GM19240 (cell line): ENCODE data around the gene NFS1.
"Not testable (repeated sequence)": the region's sequence is repeated elsewhere in the genome, so short reads cannot be mapped to it uniquely, and the experiment has no call there.

Experiments used
- DNase-seq: peaks from one replicate; pipeline ENCODE4 v3.0.0; 2011; ENCODE audit warnings: low spot score; ENCODE audit not compliant: insufficient read length

NFS1 gene

DNA sequence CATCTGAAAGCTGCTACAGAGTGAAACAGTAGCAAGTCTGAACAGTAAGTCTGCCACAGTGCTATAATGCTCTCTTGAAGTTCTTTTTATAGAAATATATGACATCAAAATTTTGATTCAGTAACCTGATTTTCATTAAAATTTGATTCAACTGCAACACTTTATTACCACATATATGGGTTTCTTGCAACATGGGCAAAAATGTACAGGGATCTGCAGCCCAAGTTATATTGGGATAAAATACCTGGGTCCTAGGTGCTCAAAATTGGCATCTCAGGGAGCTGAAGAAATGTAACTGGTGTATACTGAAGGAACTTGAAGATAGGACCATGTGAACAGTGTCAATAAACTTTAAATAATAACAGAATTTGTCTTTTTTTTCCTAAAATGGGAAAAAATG, 10.9 kb upstream of the NFS1 start:
- DNase-seq: no peak

DNA sequence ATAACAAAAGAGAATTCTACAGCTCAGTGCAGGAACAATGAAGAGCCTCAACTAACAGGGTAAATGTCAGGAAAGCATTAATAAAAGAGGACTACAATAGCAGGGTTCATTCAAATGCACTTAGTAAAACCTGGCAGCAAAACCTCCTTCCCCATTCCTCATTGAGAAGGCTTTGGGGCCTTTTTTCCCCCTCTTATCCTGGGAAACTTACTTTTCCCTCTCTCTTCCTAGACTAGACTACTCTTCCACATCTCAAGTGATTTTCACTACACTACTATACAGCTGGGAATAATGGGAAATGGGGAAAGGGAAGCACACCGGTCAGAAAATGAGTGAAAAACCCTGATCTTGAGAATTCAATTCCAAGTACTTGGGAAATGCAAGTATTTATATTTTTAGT, 10.1 kb upstream of the NFS1 start:
- no peak for DNase-seq

DNA sequence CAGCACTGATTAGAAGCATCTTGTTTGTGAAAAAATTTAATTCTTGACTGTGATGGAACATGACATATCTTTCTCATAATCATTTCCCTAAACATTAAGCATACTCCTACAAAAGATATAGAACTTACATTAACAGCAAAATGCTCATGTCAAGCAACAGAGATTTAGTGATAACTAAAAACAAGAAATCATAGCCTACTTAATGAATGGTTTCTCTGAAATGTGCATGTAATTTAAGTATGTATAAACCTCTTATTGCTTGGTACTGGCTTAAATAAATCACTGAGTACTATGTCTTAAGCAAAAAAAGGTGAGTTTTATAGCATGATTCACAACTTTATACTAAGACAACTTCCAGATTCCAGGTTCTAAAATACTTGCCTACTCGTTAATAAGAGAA, 9.3 kb upstream of the NFS1 start:
- DNase-seq: no peak

DNA sequence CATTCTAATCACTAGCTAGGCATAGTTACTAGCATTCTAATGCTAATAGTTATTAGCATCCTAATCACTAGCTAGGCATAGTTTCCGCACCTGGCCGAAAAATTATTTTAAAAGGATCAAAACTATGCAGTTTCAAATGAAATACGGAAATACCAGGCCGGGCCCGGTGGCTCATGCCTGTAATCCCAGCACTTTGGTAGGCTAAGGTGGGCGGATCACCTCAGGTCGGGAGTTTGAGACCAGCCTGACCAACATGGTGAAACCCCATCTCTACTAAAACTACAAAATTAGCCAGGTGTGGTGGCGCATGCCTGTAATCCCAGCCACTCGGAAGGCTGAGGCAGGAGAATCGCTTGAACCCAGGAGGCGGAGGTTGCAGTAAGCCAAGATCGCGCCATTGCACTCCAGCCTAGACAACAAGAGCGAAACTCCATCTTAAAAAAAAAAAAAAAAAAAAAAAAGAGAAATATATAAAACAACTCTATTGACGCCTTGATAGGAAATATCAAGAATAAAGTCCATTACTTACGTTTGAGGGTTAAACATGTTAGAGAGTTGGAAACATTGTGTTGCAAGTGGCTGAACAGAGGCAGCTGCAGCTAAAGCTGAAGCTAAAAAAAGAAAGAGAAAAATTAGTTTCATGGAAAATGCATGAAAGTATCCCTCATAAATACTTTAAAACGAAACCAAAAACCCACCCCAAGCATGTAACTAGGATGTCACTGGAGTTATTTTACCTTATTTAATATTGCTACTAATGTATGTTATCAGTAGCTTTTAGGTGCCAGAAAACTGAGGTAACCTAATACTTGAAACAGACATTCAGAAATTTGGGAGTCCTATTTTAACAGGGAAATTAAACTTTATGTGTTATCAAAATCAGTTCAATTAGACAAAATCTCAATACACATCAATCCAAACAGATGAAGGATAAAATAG, 7.7 kb upstream of the NFS1 start:
- DNase-seq: not testable (repeated sequence)

DNA sequence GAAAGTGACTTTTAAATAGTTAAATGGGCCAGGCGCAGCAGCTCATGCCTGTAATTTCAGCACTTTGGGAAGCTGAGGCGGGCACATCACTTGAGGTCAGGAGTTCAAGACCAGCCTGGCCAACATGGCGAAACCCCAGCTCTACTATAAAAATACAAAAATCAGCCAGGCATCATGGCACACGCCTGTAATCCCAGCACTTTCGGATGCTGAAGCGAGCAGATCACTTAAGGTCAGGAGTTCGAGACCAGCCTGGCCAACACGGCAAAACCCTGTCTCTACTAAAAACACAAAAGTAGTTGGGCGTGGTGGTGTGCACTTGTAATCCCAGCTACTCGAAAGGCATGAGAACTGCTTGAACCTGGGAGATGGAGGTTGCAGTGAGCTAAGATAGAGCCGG, 6.7 kb upstream of the NFS1 start:
- DNase-seq: not testable (repeated sequence)

DNA sequence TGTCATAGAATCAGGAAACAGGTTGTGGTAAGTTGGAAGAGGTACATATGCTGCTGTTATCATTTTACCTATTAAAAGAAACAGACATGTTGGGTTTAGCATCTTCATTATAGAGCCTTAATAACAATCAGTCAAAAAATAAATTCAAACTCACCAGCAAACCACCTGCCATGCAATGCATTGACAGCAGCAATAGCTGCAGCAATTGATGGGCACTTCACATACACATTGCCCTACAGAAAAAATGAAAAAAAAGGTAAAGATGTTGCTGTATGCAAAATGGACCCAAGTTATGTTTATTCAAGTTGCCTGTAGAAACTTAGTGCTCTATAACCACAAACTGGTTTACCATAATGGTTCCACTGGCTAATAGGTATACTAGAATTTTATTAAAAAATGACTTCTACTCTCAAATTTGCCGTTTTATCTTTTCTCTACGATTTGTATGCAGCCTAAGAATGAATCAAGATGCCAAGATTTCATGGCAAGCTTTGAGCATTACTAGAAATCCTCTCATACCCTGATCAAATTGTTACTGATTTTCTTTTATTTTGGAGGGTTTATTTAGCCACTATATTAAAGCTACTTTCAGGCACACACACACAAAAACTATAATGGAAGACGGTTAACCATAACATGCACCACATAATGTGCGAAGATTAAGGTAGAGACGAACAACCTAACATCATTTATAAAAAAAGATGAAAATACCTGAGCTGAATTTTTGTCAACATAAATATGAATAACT, 5.5 kb upstream of the NFS1 start:
- DNase-seq: no peak

DNA sequence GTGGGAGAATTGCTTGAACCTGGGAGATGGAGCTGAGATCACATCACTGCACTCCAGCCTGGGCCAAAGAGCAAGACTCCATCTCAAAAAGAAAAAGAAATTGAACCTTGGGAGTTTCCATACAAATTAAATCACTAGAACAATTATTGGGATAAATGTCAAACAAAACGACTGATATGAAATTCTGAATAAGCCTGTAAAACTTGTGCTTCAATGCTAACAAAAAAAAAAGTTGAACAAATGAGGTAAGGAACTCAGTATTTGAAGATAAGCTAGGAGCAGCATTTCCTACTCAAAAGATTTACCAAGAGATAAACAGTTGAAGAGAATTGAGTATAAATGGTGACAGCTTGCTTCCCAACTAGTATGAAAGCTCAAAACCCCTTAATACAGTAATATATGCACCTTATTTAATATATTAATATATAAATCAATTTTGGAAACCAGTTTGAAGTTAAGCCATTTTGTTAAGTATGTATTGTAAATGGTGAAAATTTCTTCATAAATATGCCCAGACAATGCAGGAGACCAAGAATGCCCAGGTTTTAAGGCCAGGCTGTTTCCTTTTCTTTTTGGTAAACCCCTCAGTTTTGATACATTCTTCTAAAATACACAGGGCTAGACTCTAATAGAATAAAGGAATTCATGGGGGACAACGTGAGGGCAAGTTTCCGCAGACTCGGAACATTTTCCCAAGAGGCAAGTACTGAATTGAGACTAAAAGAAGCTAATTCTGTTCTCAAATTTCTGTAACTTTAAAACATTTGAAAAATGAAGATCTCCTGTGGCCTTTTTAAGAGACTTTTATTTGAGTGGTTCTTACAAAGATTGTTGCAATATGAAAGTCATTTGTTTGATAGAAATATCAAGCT, 3.9 kb upstream of the NFS1 start:
- DNase-seq: no peak

DNA sequence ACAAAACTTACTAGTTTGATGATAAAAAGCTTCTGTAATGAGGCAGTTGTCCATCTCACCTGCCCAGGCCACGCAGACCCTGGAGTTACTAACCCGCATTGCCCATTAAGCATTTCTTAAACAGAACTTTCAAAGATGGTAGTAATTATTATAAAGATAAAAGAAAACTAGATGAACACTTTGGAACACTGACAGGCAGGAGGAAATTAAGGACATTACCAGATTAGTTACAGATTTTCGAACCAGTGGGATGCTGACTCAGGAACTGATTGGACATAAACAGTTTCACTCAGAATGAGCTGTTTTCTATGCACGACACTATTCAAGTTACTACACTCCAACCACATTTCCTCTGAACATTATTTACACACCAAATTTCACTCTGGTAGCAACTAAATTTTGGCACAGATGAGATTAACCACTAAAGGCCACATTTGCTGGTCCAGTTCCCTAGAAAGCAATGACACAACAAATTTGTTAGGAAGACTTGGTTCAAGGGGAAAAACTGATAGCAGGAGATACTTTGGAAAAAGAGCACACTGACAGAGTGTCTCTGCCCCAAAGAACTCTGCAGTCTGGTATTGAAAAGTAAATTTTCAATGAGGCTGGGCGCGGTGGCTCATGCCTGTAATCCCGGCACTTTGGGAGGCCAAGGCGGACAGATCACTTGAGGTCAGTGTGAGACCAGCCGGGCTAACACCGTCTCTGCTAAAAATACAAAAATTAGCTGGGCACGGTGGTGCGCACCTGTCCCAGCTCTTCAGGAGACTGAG, 3.1 kb upstream of the NFS1 start:
- DNase-seq: no peak

DNA sequence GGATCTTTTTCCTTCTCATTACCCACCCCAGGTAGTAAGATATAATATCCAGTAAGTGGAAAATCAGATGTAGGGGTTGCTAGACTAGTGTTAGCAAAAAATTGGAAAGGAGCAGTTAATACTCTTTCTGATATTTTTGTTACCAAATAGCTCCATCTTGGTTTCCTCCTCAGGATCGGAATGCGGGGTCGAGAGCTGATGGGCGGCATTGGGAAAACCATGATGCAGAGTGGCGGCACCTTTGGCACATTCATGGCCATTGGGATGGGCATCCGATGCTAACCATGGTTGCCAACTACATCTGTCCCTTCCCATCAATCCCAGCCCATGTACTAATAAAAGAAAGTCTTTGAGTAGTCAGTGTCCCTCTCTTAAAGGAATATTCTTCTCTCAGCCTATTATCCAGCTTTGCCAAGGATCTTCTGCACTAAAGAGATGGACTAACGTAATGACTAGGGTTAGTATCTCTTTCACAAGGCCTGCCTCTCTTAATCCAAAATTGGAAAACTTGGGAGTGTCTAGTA, 1.5 kb upstream of the NFS1 start:
- DNase-seq: no peak

DNA sequence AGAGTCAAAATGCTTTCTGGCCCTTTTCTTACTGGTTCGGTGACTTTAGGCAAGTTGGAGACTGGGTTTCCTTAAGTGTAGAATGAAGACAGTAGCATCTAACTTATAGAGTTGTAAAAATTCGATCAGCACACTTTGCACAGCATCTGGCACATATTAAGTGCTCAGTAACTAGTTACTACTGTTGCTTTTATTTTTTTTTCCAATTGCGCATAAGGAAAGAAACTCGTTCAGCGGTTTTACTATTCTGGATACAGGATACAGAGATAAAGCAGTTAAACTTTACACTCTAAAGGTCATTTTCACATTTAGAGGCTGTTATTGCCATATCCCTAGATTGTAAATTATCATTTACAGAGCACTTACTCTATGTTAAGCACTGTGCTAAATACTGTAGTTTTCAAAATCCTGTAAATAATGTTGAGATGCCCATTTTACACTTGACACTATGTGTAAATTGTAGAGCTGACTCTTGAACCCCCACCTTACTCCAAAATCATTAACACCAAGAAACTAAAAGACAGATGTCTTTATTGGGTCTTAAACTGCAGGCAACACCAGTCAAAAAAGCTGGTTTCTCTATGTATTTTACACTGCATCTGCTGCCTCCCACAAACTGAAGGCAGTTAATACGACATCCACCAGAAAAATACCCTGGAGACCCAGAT, 939 bp upstream of the NFS1 start:
- no peak for DNase-seq

DNA sequence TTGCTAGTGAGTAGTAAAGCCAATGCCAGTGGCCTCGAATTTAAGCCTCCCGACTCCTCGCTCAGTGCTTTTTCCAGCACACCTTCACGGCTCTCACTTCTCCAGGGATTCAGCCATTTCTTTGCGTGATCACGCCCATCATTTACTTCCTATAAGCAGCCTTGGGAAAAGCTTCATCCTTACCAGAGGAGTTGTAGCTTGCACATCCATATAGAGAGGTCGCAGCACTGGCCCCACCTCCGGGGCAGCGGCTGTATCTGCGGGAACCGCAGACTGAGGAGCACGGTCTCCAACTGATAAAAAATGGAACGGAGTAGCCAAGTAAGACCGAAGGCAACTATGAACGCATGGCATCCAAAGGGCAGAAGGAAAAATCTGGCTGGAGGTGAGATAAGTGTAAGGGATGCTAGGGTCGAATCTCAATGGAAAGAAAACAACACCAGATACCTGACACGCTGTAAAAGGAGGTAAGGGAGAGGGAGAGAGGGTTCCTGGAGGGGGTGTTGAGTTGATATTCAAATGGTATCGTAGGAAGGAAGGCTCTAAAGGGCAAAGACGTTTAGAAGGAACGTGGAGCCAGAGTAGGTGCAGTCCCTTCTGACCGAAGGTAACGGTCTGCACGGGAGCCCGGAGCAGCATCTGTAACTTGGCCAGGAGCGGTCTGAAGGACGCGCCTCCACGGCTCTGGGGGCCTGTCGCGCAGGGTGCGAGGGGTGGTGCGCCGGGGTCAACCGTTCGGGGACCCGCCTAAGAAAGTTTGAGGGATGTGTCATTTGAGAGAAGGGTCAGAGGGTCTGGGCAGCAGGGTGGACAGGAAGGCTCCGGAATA, 640 bp downstream of the NFS1 start:
- no peak for DNase-seq

DNA sequence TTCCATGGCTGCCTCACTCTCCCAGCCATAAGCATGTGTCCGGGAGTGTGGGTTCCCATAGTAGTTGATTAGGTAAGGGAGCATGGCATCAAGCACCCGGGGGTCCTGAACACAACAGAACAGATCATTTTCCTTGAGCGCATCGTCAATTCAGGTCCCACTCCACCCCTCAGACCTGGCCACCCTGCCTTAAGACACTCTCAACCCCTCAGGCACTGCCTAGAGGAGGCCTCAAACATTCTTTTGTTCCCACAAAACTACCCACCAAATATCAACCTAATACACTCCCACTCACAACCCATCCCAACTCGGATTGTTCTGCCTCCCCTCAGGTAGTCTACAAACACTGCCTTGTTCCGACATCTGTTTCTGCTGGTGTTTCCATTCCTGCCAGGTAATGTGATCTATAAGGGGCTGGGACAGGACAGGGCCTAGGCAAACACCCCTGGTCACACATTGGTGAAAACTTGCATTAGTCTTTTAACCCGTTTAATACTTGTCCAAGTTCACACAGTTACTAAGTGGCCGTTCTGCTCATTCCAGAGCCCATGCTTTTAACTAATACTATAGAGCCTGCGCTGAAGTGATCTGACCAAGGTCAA, 1.4 kb downstream of the NFS1 start:
- no peak for DNase-seq

DNA sequence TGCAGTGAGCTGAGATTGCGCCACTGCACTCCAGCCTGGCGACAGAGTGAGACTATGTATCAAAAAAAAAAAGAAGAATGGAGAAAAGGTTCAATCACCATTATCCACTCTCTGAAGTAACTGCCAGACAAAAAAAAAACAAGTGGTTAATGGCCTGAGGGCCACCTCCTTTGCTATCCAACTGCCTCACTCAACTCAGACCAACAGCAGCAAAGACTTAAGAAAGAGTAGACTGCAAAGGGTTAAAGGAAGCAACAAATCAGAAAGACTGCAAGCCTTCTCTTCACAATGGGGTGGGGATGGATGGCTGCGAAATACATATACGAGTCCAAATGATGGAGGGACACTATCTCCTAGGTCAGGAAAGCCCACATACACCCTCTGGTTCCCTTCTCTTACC, 3.2 kb downstream of the NFS1 start:
- no peak for DNase-seq

DNA sequence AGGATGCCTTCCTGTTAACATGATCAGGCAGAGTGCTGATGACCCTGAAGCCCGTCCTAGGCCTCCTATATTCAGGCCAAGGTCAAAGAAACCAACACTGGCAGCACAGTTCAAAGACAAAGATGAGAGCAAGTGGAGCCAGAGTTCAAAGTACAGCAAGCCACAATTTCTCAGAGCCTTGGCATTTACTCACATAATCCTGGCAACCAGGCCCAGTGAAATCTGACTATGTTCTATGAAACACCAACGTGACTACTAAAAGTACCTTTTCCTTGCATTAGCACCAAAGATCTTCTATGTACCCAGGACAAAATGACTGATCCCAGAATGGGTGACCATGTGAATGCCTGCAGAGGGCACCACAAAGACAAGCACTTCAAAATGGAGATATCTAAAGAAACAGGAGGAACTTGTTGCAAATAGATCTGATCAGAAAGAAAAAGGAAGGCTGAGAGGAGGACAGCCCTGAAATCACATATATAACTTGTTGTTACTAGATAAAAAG, 3.9 kb downstream of the NFS1 start:
- DNase-seq: no peak

DNA sequence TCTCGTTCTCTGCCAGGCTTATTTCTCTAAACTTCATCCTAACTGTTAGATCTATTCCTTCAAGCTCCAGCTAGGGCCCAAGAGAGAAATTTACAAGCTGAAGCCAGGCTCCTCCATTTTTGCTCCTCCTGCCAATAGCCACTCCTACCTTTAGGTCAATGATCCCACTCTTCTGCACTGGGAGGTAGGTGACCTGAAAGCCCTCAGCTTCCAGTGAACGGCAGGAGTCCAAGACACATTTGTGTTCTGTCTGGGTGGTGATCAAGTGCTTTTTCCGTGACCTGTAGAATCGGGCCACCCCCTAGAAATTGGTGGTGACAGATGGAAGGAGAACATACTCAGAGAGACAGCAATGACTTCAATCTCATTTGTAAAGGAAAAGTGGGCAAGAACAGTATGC, 8.9 kb downstream of the NFS1 start:
- no peak for DNase-seq

DNA sequence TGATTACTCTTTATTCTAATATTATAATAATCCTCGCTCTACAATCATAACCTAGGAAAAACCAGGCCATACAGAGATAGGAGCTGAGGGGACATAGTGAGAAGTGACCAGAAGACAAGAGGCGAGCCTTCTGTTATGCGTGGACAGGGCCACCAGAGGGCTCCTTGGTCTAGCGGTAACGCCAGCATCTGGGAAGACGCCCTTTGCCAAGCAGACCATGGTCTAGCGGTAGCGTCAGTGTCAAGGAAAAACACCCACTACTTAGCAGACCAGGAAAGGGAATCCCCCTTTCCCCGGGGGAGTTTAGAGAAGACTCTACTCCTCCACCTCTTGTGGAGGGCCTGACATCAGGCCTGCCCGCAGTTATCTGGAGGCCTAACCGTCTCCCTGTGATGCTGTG, 12.3 kb downstream of the NFS1 start:
- DNase-seq: not testable (repeated sequence)

DNA sequence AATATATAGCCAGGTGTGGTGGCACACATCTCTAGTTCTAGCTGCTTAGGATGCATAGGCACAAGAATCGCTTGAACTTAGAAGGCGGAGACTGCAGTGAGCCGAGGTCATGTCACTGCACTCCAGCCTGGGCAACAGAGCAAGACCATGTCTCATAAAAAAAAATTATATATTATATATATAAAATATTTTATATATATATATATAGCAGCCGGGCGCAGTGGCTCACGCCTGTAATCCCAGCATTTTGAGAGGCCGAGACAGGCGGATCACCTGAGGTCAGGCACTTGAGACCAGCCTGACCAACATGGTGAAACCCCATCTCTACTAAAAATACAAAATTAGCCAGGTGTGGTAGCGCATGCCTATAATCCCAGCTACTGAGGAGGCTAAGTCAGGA, 13.8 kb downstream of the NFS1 start:
- not testable (repeated sequence) for DNase-seq

DNA sequence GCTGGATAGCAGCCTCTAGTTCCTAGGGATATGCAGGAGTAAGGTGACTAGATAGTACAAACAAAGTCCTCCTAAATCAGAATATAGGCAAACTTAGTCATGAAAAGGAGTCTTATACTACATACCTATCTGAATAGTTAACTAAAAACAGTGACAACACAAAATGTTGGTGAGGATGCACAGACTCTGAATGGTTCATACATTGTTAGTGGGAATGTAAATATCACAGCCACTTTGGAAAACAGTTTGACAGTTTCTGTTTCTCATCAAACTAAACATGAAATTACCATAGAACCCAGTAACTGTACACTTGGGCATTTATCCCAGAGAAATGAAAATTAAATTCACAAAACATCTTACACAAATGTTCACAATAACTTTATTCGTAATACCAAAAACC, 17.2 kb downstream of the NFS1 start:
- no peak for DNase-seq
